GM23338 (cell line): ENCODE data around the gene ZNF581. TPM values are rescaled to one million over a fixed set of nuclear protein-coding genes. Genes with fewer than 3 reads are reported as not detected.

Experiments used
- ATAC-seq: fragments of 200-7000 bp; cut with Tn5 transposase; 3 replicates; pipeline ENCODE4 v1.9.1; 2020
- DNase-seq: peaks from one replicate; pipeline ENCODE4 v3.0.0-alpha.2; 2015; ENCODE audit warnings: low spot score
- H2AFZ ChIP-seq: fragments of 200-600 bp; sonication (generic); 2 replicates; pipeline ENCODE4 v1.8.0; 2016; ENCODE audit warnings: antibody characterized with exemption, mild to moderate bottlenecking, moderate library complexity
- H3F3A ChIP-seq: fragments of 200-600 bp; sonication (generic); replicated peaks from 2 replicates; pipeline ENCODE4 v1.8.0; 2017; ENCODE audit warnings: antibody characterized with exemption, mixed run types, low read depth
- H3K27ac ChIP-seq: fragments of 200-600 bp; sonication (generic); 2 replicates; pipeline ENCODE4 v1.6.1; 2016; ENCODE audit warnings: low read depth
- H3K27me3 ChIP-seq: fragments of 200-600 bp; sonication (generic); 2 replicates; pipeline ENCODE4 v1.8.0; 2016; ENCODE audit warnings: mild to moderate bottlenecking, mixed run types, moderate library complexity; ENCODE audit not compliant: insufficient read depth
- H3K36me3 ChIP-seq: fragments of 200-600 bp; sonication (generic); 2 replicates; pipeline ENCODE4 v1.8.0; 2016; ENCODE audit warnings: mild to moderate bottlenecking; ENCODE audit not compliant: insufficient read depth
- H3K4me1 ChIP-seq: fragments of 200-600 bp; sonication (generic); 2 replicates; pipeline ENCODE4 v1.8.0; 2016; ENCODE audit warnings: mild to moderate bottlenecking, moderate library complexity; ENCODE audit not compliant: insufficient read depth
- H3K4me2 ChIP-seq: fragments of 200-600 bp; sonication (generic); 2 replicates; pipeline ENCODE4 v1.7.1; 2017; ENCODE audit warnings: mixed run types
- H3K4me3 ChIP-seq: fragments of 200-600 bp; sonication (generic); 2 replicates; pipeline ENCODE4 v1.6.1; 2016; ENCODE audit warnings: mixed run types
- H3K79me2 ChIP-seq: fragments of 200-600 bp; sonication (generic); replicated peaks from 2 replicates; pipeline ENCODE4 v1.8.0; 2017; ENCODE audit warnings: mild to moderate bottlenecking; ENCODE audit not compliant: insufficient read depth
- H3K9me2 ChIP-seq: fragments of 200-600 bp; sonication (generic); 2 replicates; pipeline ENCODE4 v1.8.0; 2017; ENCODE audit not compliant: insufficient read depth
- H4K20me1 ChIP-seq: fragments of 200-600 bp; sonication (generic); replicated peaks from 2 replicates; pipeline ENCODE4 v1.8.0; 2017; ENCODE audit warnings: mild to moderate bottlenecking; ENCODE audit not compliant: insufficient read depth
- H3K27ac Mint-ChIP-seq: 2 replicates; pipeline ENCODE4 v1.8.0; 2020; ENCODE audit warnings: inconsistent platforms, mild to moderate bottlenecking, moderate library complexity, mixed read lengths
- H3K27me3 Mint-ChIP-seq: 3 replicates; pipeline ENCODE4 v1.8.0; 2022; ENCODE audit warnings: low read depth, mild to moderate bottlenecking, moderate library complexity, mixed read lengths, inconsistent platforms; ENCODE audit not compliant: insufficient read depth, poor library complexity
- H3K36me3 Mint-ChIP-seq: 3 replicates; pipeline ENCODE4 v1.8.0; 2021; ENCODE audit warnings: low read depth, mild to moderate bottlenecking, inconsistent platforms, moderate library complexity, mixed read lengths
- H3K4me1 Mint-ChIP-seq: 3 replicates; pipeline ENCODE4 v1.8.0; 2020; ENCODE audit warnings: mild to moderate bottlenecking, inconsistent platforms, mixed read lengths
- H3K4me3 Mint-ChIP-seq: 3 replicates; pipeline ENCODE4 v1.8.0; 2021; ENCODE audit warnings: moderate library complexity, mild to moderate bottlenecking, inconsistent platforms, mixed read lengths
- H3K9me3 Mint-ChIP-seq: 3 replicates; pipeline ENCODE4 v1.8.0; 2020; ENCODE audit warnings: moderate library complexity, mild to moderate bottlenecking, inconsistent platforms, mixed read lengths
- CREB1 ChIP-seq: fragments of 250-450 bp; sonication (Bioruptor Pico); IDR thresholded peaks from 2 replicates; pipeline ENCODE4 v1.5.0; 2020; ENCODE audit warnings: low read depth, mild to moderate bottlenecking, moderate library complexity
- EZH2 ChIP-seq: fragments of 200-600 bp; sonication (generic); IDR thresholded peaks from one replicate; pipeline ENCODE4 v1.8.0; 2017; ENCODE audit warnings: antibody characterized with exemption, mild to moderate bottlenecking, low read depth; ENCODE audit not compliant: unreplicated experiment
- EZH2phosphoT487 ChIP-seq: fragments of 200-600 bp; sonication (generic); IDR thresholded peaks from one replicate; pipeline ENCODE4 v1.8.1; 2018; ENCODE audit warnings: antibody characterized with exemption; ENCODE audit not compliant: unreplicated experiment
- JUNB ChIP-seq: IDR thresholded peaks from one replicate; pipeline ENCODE4 v1.6.1; 2016; ENCODE audit warnings: antibody characterized with exemption; ENCODE audit not compliant: unreplicated experiment
- NANOG ChIP-seq: IDR thresholded peaks from 2 replicates; pipeline ENCODE4 v1.6.1; 2016; ENCODE audit warnings: antibody characterized with exemption, borderline replicate concordance
- POLR2AphosphoS5 ChIP-seq: IDR thresholded peaks from 2 replicates; pipeline ENCODE4 v1.6.1; 2016; ENCODE audit warnings: antibody characterized with exemption, low read depth
- STAT1 ChIP-seq: IDR thresholded peaks from one replicate; pipeline ENCODE4 v1.6.1; 2016; ENCODE audit warnings: antibody characterized with exemption; ENCODE audit not compliant: unreplicated experiment
- ZNF114 ChIP-seq: fragments of 250-450 bp; sonication (Bioruptor Pico); IDR thresholded peaks from 2 replicates; pipeline ENCODE4 v1.5.0; 2020; ENCODE audit warnings: mild to moderate bottlenecking, moderate library complexity
- ZNF331 ChIP-seq: fragments of 250-450 bp; sonication (Bioruptor Pico); IDR thresholded peaks from 2 replicates; pipeline ENCODE4 v1.5.0; 2020; ENCODE audit warnings: low read depth, mild to moderate bottlenecking, moderate library complexity
- polyA plus RNA-seq: library from polyadenylated mRNA; unstranded; fragments of >200 nt; fragmentation: Nextera tagmentation; extraction: Ambion mirVana; gene quantifications from 2 replicates; pipeline ENCODE4 v1.2.1, GENCODE V29; 2016
- total RNA-seq: library from RNA; depleted of rRNA; stranded (reverse); fragments of >200 nt; shearing (Covaris generic); gene quantifications from 2 replicates; pipeline ENCODE4 v1.2.3, GENCODE V29; 2014
- TF ChIP-seq, protein P1 (sequence below), 2 experiments: fragments of 200-600 bp in 1 of 2; sonication (generic) in 1 of 2; conservative IDR thresholded peaks; 2 replicates each; pipeline versions ENCODE4 v1.5.1 to v1.6.1; 2016 to 2017; ENCODE audit warnings: antibody characterized with exemption in 2 of 2, low read depth in 2 of 2, mild to moderate bottlenecking in 2 of 2, moderate library complexity in 1 of 2
- TF ChIP-seq, protein P2 (sequence below): fragments of 250-450 bp; sonication (Bioruptor Pico); IDR thresholded peaks from 2 replicates; pipeline ENCODE4 v1.5.0; 2020; ENCODE audit warnings: mild to moderate bottlenecking, moderate library complexity
- TF ChIP-seq, protein P3 (sequence below): IDR thresholded peaks from 2 replicates; pipeline ENCODE4 v1.6.1; 2016; ENCODE audit warnings: antibody characterized with exemption
- TF ChIP-seq, protein P4 (sequence below): IDR thresholded peaks from one replicate; pipeline ENCODE4 v1.6.1; 2018; ENCODE audit warnings: antibody characterized with exemption; ENCODE audit not compliant: unreplicated experiment

The ZNF581 gene
- total and polyA plus RNA-seq, 2 experiments from 2014 or later: 48.5 to 87.6 TPM

DNA sequence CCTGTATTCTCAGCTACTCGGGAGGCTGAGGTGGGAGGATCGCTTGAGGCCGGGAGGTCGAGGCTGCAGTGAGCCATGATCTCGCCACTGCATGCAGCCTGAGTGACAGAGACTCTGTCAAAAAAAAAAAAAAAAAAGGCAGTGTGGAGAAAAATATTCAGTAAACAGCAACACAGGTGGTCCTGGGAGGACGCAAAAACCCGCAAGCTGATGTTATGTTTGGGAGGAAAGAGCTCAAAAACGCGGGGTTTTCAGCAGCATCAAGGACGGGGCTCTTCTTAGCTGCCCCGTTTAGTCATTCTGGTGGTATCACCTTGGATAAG is 18.5 kb upstream of the ZNF581 start:
- H3K4me3 ChIP-seq: peak overlapping the region; percentile 69
- peak overlapping the region; percentile 97; the same call in 1 of the 2 replicates for H2AFZ ChIP-seq
- H3K4me1 Mint-ChIP-seq: peaks cover 13% of the 10 kb centered on the region; the same call in 2 of the 3 replicates
- H3K27me3 Mint-ChIP-seq: peaks cover 16% of the 10 kb centered on the region
- H3K4me3 Mint-ChIP-seq: peak overlapping the region; percentile 79
- TF ChIP-seq, protein P1, sequence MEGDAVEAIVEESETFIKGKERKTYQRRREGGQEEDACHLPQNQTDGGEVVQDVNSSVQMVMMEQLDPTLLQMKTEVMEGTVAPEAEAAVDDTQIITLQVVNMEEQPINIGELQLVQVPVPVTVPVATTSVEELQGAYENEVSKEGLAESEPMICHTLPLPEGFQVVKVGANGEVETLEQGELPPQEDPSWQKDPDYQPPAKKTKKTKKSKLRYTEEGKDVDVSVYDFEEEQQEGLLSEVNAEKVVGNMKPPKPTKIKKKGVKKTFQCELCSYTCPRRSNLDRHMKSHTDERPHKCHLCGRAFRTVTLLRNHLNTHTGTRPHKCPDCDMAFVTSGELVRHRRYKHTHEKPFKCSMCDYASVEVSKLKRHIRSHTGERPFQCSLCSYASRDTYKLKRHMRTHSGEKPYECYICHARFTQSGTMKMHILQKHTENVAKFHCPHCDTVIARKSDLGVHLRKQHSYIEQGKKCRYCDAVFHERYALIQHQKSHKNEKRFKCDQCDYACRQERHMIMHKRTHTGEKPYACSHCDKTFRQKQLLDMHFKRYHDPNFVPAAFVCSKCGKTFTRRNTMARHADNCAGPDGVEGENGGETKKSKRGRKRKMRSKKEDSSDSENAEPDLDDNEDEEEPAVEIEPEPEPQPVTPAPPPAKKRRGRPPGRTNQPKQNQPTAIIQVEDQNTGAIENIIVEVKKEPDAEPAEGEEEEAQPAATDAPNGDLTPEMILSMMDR (conservative IDR thresholded peaks at IDR 0.05; ENCODE audit: low read depth in 2 of 2): no peak
- TF ChIP-seq POLR2AphosphoS5: no peak
- TF ChIP-seq, protein P2, sequence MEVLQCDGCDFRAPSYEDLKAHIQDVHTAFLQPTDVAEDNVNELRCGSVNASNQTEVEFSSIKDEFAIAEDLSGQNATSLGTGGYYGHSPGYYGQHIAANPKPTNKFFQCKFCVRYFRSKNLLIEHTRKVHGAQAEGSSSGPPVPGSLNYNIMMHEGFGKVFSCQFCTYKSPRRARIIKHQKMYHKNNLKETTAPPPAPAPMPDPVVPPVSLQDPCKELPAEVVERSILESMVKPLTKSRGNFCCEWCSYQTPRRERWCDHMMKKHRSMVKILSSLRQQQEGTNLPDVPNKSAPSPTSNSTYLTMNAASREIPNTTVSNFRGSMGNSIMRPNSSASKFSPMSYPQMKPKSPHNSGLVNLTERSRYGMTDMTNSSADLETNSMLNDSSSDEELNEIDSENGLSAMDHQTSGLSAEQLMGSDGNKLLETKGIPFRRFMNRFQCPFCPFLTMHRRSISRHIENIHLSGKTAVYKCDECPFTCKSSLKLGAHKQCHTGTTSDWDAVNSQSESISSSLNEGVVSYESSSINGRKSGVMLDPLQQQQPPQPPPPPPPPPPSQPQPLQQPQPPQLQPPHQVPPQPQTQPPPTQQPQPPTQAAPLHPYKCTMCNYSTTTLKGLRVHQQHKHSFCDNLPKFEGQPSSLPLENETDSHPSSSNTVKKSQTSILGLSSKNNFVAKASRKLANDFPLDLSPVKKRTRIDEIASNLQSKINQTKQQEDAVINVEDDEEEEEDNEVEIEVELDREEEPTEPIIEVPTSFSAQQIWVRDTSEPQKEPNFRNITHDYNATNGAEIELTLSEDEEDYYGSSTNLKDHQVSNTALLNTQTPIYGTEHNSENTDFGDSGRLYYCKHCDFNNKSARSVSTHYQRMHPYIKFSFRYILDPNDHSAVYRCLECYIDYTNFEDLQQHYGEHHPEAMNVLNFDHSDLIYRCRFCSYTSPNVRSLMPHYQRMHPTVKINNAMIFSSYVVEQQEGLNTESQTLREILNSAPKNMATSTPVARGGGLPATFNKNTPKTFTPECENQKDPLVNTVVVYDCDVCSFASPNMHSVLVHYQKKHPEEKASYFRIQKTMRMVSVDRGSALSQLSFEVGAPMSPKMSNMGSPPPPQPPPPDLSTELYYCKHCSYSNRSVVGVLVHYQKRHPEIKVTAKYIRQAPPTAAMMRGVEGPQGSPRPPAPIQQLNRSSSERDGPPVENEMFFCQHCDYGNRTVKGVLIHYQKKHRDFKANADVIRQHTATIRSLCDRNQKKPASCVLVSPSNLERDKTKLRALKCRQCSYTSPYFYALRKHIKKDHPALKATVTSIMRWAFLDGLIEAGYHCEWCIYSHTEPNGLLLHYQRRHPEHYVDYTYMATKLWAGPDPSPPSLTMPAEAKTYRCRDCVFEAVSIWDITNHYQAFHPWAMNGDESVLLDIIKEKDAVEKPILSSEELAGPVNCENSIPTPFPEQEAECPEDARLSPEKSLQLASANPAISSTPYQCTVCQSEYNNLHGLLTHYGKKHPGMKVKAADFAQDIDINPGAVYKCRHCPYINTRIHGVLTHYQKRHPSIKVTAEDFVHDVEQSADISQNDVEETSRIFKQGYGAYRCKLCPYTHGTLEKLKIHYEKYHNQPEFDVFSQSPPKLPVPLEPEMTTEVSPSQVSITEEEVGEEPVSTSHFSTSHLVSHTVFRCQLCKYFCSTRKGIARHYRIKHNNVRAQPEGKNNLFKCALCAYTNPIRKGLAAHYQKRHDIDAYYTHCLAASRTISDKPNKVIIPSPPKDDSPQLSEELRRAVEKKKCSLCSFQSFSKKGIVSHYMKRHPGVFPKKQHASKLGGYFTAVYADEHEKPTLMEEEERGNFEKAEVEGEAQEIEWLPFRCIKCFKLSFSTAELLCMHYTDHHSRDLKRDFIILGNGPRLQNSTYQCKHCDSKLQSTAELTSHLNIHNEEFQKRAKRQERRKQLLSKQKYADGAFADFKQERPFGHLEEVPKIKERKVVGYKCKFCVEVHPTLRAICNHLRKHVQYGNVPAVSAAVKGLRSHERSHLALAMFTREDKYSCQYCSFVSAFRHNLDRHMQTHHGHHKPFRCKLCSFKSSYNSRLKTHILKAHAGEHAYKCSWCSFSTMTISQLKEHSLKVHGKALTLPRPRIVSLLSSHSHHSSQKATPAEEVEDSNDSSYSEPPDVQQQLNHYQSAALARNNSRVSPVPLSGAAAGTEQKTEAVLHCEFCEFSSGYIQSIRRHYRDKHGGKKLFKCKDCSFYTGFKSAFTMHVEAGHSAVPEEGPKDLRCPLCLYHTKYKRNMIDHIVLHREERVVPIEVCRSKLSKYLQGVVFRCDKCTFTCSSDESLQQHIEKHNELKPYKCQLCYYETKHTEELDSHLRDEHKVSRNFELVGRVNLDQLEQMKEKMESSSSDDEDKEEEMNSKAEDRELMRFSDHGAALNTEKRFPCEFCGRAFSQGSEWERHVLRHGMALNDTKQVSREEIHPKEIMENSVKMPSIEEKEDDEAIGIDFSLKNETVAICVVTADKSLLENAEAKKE (CRISPR knock-in tag): no peak
- no peak for TF ChIP-seq EZH2phosphoT487
- TF ChIP-seq ZNF331 (CRISPR knock-in tag): no peak
- TF ChIP-seq ZNF114: no peak
- no peak for TF ChIP-seq EZH2
- TF ChIP-seq JUNB: no peak
- no peak for TF ChIP-seq CREB1 (CRISPR knock-in tag)
- no peak for TF ChIP-seq NANOG
- TF ChIP-seq, protein P3, sequence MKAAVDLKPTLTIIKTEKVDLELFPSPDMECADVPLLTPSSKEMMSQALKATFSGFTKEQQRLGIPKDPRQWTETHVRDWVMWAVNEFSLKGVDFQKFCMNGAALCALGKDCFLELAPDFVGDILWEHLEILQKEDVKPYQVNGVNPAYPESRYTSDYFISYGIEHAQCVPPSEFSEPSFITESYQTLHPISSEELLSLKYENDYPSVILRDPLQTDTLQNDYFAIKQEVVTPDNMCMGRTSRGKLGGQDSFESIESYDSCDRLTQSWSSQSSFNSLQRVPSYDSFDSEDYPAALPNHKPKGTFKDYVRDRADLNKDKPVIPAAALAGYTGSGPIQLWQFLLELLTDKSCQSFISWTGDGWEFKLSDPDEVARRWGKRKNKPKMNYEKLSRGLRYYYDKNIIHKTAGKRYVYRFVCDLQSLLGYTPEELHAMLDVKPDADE: no peak
- TF ChIP-seq, protein P4, sequence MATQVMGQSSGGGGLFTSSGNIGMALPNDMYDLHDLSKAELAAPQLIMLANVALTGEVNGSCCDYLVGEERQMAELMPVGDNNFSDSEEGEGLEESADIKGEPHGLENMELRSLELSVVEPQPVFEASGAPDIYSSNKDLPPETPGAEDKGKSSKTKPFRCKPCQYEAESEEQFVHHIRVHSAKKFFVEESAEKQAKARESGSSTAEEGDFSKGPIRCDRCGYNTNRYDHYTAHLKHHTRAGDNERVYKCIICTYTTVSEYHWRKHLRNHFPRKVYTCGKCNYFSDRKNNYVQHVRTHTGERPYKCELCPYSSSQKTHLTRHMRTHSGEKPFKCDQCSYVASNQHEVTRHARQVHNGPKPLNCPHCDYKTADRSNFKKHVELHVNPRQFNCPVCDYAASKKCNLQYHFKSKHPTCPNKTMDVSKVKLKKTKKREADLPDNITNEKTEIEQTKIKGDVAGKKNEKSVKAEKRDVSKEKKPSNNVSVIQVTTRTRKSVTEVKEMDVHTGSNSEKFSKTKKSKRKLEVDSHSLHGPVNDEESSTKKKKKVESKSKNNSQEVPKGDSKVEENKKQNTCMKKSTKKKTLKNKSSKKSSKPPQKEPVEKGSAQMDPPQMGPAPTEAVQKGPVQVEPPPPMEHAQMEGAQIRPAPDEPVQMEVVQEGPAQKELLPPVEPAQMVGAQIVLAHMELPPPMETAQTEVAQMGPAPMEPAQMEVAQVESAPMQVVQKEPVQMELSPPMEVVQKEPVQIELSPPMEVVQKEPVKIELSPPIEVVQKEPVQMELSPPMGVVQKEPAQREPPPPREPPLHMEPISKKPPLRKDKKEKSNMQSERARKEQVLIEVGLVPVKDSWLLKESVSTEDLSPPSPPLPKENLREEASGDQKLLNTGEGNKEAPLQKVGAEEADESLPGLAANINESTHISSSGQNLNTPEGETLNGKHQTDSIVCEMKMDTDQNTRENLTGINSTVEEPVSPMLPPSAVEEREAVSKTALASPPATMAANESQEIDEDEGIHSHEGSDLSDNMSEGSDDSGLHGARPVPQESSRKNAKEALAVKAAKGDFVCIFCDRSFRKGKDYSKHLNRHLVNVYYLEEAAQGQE: no peak
- TF ChIP-seq STAT1: no peak
- no peaks in the 10 kb centered on the region for H3K9me2 ChIP-seq
- no peaks in the 10 kb centered on the region; the same call in 1 of the 2 replicates for H3K4me1 ChIP-seq
- peak overlapping the region; percentile 84; the same call in 1 of the 2 replicates for H3K27ac ChIP-seq
- no peak for ATAC-seq
- H3F3A ChIP-seq: peaks cover 12% of the 10 kb centered on the region
- H3K36me3 ChIP-seq: no peaks in the 10 kb centered on the region
- peak overlapping the region; percentile 68 for H3K4me2 ChIP-seq
- H3K27me3 ChIP-seq: 0 out of 2 replicates have a peak, but pooled peaks cover 5% of the 10 kb centered on the region
- H3K9me3 Mint-ChIP-seq: no peaks in the 10 kb centered on the region; the same call in 2 of the 3 replicates
- peaks cover 5% of the 10 kb centered on the region for H4K20me1 ChIP-seq
- peaks cover 9% of the 10 kb centered on the region for H3K79me2 ChIP-seq
- H3K27ac Mint-ChIP-seq: peak overlapping the region; percentile 84
- peaks cover 24% of the 10 kb centered on the region for H3K36me3 Mint-ChIP-seq
- peak; percentile 9 for DNase-seq
